Mesendoderm (in vitro differentiated cells): ENCODE measurements around the gene RNF31.

Experiments used
- DNase-seq: peaks from one replicate; pipeline ENCODE4 v3.0.0; 2013
- H2AK5ac ChIP-seq: 2 replicates; pipeline ENCODE4 v1.6.1; 2013; ENCODE audit warnings: low read length, inconsistent platforms
- H2BK120ac ChIP-seq: 2 replicates; pipeline ENCODE4 v1.6.1; 2013; ENCODE audit warnings: low read depth, mild to moderate bottlenecking, low read length, moderate library complexity, mixed read lengths
- H2BK15ac ChIP-seq: replicated peaks from 2 replicates; pipeline ENCODE4 v1.6.1; 2013; ENCODE audit warnings: low read depth, mild to moderate bottlenecking, moderate library complexity
- H2BK5ac ChIP-seq: 2 replicates; pipeline ENCODE4 v1.6.1; 2013; ENCODE audit warnings: low read length, inconsistent platforms
- H3K18ac ChIP-seq: 2 replicates; pipeline ENCODE4 v1.6.1; 2013; ENCODE audit warnings: mild to moderate bottlenecking, low read length, mixed read lengths
- H3K23ac ChIP-seq: one replicate; pipeline ENCODE4 v1.6.1; 2013; ENCODE audit warnings: low read length
- H3K27ac ChIP-seq: 2 replicates; pipeline ENCODE4 v1.5.1; 2013; ENCODE audit warnings: low read depth, mild to moderate bottlenecking, inconsistent platforms, low read length, moderate library complexity
- H3K27me3 ChIP-seq: 2 replicates; pipeline ENCODE4 v1.6.1; 2013; ENCODE audit warnings: low read length, control low read depth, mild to moderate bottlenecking, inconsistent platforms; ENCODE audit not compliant: insufficient read depth, poor library complexity
- H3K36me3 ChIP-seq: 2 replicates; pipeline ENCODE4 v1.6.1; 2013; ENCODE audit warnings: low read length, inconsistent platforms; ENCODE audit not compliant: control insufficient read depth, insufficient read depth
- H3K4ac ChIP-seq: one replicate; pipeline ENCODE4 v1.6.1; 2013; ENCODE audit warnings: low read depth, mild to moderate bottlenecking, low read length, moderate library complexity
- H3K4me1 ChIP-seq: 2 replicates; pipeline ENCODE4 v1.6.1; 2013; ENCODE audit warnings: low read depth, low read length, inconsistent platforms; ENCODE audit not compliant: control insufficient read depth
- H3K4me2 ChIP-seq: 2 replicates; pipeline ENCODE4 v1.6.1; 2013; ENCODE audit warnings: low read length
- H3K4me3 ChIP-seq: 2 replicates; pipeline ENCODE4 v1.5.1; 2013; ENCODE audit warnings: mild to moderate bottlenecking, low read length
- H3K56ac ChIP-seq: one replicate; pipeline ENCODE4 v1.6.1; 2013; ENCODE audit warnings: low read length
- H3K79me1 ChIP-seq: 2 replicates; pipeline ENCODE4 v1.6.1; 2013; ENCODE audit warnings: low read length, inconsistent platforms
- H3K79me2 ChIP-seq: 2 replicates; pipeline ENCODE4 v1.6.1; 2013; ENCODE audit warnings: mild to moderate bottlenecking, low read length; ENCODE audit not compliant: control insufficient read depth, insufficient read depth
- H3K9ac ChIP-seq: 2 replicates; pipeline ENCODE4 v1.6.1; 2013; ENCODE audit warnings: low read length, inconsistent platforms
- H4K5ac ChIP-seq: one replicate; pipeline ENCODE4 v1.6.1; 2013; ENCODE audit warnings: low read length
- H4K8ac ChIP-seq: one replicate; pipeline ENCODE4 v1.6.1; 2013; ENCODE audit warnings: low read depth, mild to moderate bottlenecking, control low read depth, low read length, moderate library complexity
- WGBS: extraction: QIAGEN DNeasy Blood & Tissue Kit; methylation state at CpG from one replicate; pipeline ENCODE4 v1.1.7; 2013; ENCODE audit warnings: low lambda C conversion rate, missing lambda C conversion rate; ENCODE audit not compliant: insufficient coverage; ENCODE audit errors: extremely low coverage; 5-methylcytosine and 5-hydroxymethylcytosine counted together

RNF31 gene

DNA sequence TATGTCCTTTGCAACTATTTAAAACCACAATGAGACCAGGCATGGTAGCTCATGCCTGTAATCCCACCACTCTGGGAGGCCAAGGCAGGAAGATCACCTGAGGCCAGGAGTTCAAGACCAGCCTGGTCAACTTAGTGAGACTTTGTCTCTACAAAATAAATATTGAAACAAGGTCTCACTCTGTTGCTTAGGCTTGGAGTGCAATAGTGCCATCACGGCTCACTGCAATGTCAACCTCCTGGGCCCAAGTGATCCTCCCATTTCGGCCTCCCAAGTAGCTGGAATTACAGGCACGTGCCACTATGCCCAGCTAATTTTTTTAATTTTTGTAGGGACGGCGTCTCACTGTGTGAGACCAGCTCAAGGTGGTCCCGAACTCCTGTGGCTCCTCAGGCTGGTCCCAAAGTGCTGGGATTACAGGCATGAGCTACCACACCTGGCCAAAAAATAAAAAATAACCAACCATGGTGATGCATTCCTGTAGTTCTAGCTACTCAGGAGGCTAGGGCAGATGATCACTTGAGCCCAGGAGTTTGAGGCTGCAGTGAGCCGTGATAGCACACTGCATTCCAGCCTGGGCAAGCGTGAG is 17.8 kb upstream of the RNF31 start:
- Histone ChIP-seq H2AK5ac (no peak overlapping the region), H3K56ac (no peak overlapping the region), H3K27ac (no peak overlapping the region), H3K36me3 (no peaks in the 10 kb centered on the region), H2BK120ac (no peak overlapping the region), H3K18ac (no peak overlapping the region), H4K5ac (no peak overlapping the region), H3K79me2 (no peaks in the 10 kb centered on the region), H3K4me3 (no peak overlapping the region), H3K4ac (no peak overlapping the region), H3K27me3 (no peaks in the 10 kb centered on the region), H3K9ac (no peak overlapping the region), H3K23ac (no peak overlapping the region), H3K79me1 (no peaks in the 10 kb centered on the region), H2BK5ac (no peak overlapping the region), H3K4me1 (no peaks in the 10 kb centered on the region), H3K4me2 (no peak overlapping the region), H2BK15ac (no peak overlapping the region), H4K8ac (no peak overlapping the region)
- WGBS = no CpG with 5 or more reads among the region's 8 CpGs
- no peak for DNase-seq

DNA sequence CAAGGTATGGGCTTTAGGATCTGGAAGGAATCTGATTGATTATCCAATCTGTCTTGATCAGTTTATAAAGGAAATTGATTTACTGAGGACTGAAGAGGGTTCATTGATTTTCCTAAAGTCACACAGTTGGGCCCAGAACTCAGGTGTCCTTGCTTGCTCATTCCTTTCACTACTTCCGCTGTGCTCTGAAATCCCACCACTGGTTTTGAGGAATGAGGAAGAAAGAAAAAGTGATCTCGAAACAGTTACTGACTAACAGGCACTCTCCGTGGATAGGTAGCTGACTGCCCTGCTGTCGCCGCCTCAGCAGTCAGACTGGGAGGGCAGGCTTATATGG is 16.9 kb upstream of the RNF31 start, which contains the start of gene FITM1:
TSS of gene FITM1 (plus strand) at position 280 of the 337 bp plus-strand sequence. CDS start 905 bp downstream, outside the sequence.
- H3K36me3 ChIP-seq = no peaks in the 10 kb centered on the region

DNA sequence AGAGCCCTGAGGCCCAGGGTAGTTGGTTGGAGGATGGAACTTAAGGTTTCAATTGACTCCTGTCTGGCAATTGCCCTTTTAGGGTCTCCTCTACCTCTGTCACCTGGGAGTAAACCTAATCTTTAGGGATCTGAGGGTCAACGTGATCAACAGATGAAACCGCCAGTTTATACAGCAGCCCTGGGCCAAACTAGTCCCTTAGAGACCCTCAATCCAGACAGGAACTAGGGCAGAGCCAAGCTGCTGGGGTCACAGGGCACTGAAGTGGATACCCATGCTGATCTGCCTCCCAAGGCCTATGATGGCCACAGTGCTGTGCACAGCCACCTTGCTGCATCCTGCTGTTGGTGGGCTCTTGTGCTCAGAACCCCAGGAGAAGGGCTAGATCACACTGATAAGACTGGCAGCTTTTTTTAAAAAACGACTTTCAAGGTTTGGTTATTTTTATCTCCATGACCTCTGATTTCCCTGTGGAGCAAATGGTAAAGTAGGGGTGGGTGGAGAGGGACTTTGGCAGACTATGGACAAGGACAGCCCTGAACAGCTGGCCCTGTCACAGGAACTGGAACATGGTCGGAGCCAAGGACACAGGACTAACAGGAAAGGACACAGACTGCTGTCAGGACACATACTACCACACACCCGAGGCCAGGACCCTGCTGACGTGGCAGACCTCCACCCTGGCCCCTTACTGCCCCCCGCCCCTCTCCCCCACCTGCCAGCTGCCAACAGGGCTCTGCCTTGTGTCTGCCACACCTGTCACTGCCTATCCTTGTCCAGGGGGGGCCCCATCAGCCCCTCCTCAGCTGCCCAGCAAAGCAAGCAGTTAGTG is 16.4 kb upstream of the RNF31 start:
- no peak overlapping the region for H2BK120ac ChIP-seq
- WGBS = no CpG with 5 or more reads among the region's 7 CpGs
- no peak overlapping the region for H3K4me3 ChIP-seq
- H4K5ac ChIP-seq = no peak overlapping the region
- no peak overlapping the region for H4K8ac ChIP-seq
- no peak overlapping the region for H3K56ac ChIP-seq
- H2BK15ac ChIP-seq = no peak overlapping the region
- H3K9ac ChIP-seq = no peak overlapping the region
- no peaks in the 10 kb centered on the region for H3K4me1 ChIP-seq
- no peak overlapping the region for H3K4me2 ChIP-seq
- H3K79me2 ChIP-seq = no peaks in the 10 kb centered on the region
- H3K36me3 ChIP-seq = no peaks in the 10 kb centered on the region
- no peak for DNase-seq
- H2BK5ac ChIP-seq = no peak overlapping the region
- H2AK5ac ChIP-seq = no peak overlapping the region
- H3K27ac ChIP-seq = no peak overlapping the region
- no peak overlapping the region for H3K23ac ChIP-seq
- H3K18ac ChIP-seq = no peak overlapping the region
- no peak overlapping the region for H3K4ac ChIP-seq
- H3K27me3 ChIP-seq = no peaks in the 10 kb centered on the region
- no peaks in the 10 kb centered on the region for H3K79me1 ChIP-seq

More for the DNA sequence above, 16.9 kb upstream of the RNF31 start, which contains the start of gene FITM1:
- Histone ChIP-seq H3K9ac (no peak within 1 kb of the TSS), H3K18ac (no peak within 1 kb of the TSS), H3K4me2 (no peak within 1 kb of the TSS), H3K56ac (no peak within 1 kb of the TSS), H3K79me2 (no peaks in the 10 kb centered on the region), H3K4me3 (no peak within 1 kb of the TSS), H3K27me3 (no peaks in the 10 kb centered on the region), H2BK120ac (no peak within 1 kb of the TSS), H3K27ac (no peak within 1 kb of the TSS), H3K4ac (no peak within 1 kb of the TSS), H3K23ac (no peak within 1 kb of the TSS), H4K5ac (no peak within 1 kb of the TSS), H3K79me1 (no peaks in the 10 kb centered on the region), H3K4me1 (no peaks in the 10 kb centered on the region), H2BK5ac (no peak within 1 kb of the TSS), H2AK5ac (no peak within 1 kb of the TSS), H4K8ac (no peak within 1 kb of the TSS), H2BK15ac (no peak within 1 kb of the TSS)
- WGBS = no CpG with 5 or more reads among the region's 5 CpGs
- no peak for DNase-seq

DNA sequence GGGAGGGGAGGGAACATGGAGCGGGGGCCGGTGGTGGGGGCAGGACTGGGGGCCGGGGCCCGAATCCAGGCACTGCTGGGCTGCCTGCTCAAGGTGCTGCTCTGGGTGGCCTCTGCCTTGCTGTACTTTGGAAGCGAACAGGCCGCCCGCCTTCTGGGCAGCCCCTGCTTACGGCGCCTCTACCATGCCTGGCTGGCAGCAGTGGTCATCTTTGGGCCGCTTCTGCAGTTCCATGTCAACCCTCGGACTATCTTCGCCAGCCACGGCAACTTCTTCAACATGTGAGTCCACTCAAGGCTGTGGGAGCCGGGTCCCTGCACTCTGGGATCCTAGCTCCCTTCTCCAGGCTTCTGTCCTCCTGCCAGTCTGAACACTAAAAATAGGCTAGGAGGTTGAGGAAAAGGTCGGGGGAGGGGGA is 15.7 kb upstream of the RNF31 start:
- Histone ChIP-seq H2BK5ac (no peak overlapping the region), H2AK5ac (no peak overlapping the region), H3K27me3 (no peaks in the 10 kb centered on the region), H3K4me1 (peaks cover under 1% of the 10 kb centered on the region), H3K79me2 (no peaks in the 10 kb centered on the region), H3K27ac (no peak overlapping the region), H3K4ac (no peak overlapping the region), H3K56ac (no peak overlapping the region), H2BK120ac (no peak overlapping the region), H3K79me1 (no peaks in the 10 kb centered on the region), H2BK15ac (no peak overlapping the region), H3K36me3 (no peaks in the 10 kb centered on the region), H3K23ac (no peak overlapping the region), H4K5ac (no peak overlapping the region), H3K9ac (no peak overlapping the region), H3K4me2 (no peak overlapping the region), H4K8ac (no peak overlapping the region), H3K18ac (no peak overlapping the region), H3K4me3 (no peak overlapping the region)
- no peak for DNase-seq
- WGBS = no CpG with 5 or more reads among the region's 15 CpGs

DNA sequence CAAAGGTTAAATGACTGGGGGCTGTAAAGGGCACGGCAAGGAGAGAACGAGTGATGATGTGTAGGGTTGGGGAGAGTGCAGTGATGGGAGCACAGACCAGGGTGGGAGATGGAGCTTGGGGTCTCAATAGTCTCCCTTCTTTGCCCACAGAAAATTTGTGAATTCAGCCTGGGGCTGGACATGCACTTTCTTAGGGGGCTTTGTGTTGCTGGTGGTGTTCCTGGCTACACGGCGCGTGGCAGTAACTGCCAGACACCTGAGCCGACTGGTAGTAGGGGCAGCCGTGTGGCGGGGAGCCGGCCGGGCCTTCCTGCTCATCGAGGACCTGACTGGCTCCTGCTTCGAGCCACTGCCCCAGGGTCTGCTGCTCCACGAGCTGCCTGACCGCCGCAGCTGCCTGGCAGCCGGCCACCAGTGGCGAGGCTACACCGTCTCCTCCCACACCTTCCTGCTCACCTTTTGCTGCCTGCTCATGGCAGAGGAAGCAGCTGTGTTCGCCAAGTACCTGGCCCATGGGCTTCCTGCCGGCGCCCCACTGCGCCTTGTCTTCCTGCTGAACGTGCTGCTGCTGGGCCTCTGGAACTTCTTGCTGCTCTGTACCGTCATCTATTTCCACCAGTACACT is 15.1 kb upstream of the RNF31 start:
- no peak for DNase-seq
- Histone ChIP-seq H2BK5ac (no peak overlapping the region), H3K36me3 (no peaks in the 10 kb centered on the region), H2BK120ac (no peak overlapping the region), H3K23ac (no peak overlapping the region), H3K27ac (no peak overlapping the region), H4K8ac (no peak overlapping the region), H3K4ac (no peak overlapping the region), H3K4me2 (no peak overlapping the region), H3K79me2 (no peaks in the 10 kb centered on the region), H4K5ac (no peak overlapping the region), H3K9ac (no peak overlapping the region), H3K18ac (no peak overlapping the region), H3K4me3 (no peak overlapping the region), H3K27me3 (no peaks in the 10 kb centered on the region), H2BK15ac (no peak overlapping the region), H3K4me1 (peaks cover 1% of the 10 kb centered on the region), H2AK5ac (no peak overlapping the region), H3K79me1 (no peaks in the 10 kb centered on the region), H3K56ac (no peak overlapping the region)
- no CpG with 5 or more reads among the region's 24 CpGs for WGBS
